GM13976 (cell line): ENCODE measurements around the gene MEA1.

ENCODE experiments used
- DNase-seq: peaks from one replicate; pipeline ENCODE4 v3.0.0; 2012; ENCODE audit warnings: low spot score
- in situ Hi-C: fragments of 300-500 bp; cut with MboI; formaldehyde crosslinking; loops from one replicate; pipeline ENCODE4 v1.12.0; 2022; ENCODE audit warnings: low sequenced_read_pairs, mixed read lengths, inconsistent platforms; ENCODE audit not compliant: unreplicated experiment
- TF ChIP-seq, protein P1 (sequence below): IDR thresholded peaks from 2 replicates; pipeline ENCODE4 v1.5.1; 2012; ENCODE audit warnings: borderline replicate concordance, mild to moderate bottlenecking; ENCODE audit not compliant: insufficient read depth; ENCODE audit errors: extremely low read depth, missing control alignments, control extremely low read depth

The MEA1 gene

DNA sequence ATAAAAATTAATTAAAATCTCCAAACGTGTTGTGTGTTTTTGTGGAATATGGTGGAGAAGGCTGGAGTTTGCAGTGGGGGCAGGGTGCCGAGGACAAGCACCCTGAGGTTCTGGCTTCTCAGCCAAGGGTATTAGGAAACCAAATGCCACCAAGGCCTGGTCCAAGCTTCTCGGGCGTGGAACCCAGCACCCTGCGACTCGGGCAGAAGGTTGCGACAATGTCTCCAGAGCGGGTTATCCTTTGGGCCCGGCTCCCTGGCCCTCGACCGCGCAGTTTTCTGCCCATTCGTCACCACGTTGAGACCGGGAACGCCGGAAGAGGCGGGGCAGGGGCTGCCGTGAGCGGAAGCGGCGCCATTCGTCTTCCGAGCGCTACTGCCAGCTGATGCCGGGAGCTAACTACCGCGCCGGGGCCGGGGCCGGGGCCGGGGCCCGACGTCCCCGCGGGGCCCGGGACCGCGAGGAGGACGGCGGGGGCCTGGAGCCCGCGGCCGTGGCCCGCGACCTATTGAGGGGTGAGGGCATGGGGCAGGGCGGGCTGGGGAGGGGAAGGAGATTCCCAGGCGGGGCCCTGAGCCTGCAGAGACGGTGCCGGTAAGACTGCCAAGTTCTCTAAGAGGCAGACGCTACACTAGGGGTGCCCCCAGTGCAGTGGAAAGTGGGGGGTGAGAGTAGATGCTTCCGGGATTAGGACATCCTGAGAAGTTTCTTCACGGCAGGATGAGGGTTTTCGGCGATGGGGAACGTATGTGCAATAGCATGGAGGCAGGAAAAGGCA, 7.7 kb upstream of the MEA1 start, which contains the start of gene RRP36:
Gene RRP36 (plus strand): TSS at position 354 of the 778 bp plus-strand sequence. CDS start 32 bp downstream, at position 386.
- peak; percentile 90 for DNase-seq
- TF ChIP-seq, protein P1, sequence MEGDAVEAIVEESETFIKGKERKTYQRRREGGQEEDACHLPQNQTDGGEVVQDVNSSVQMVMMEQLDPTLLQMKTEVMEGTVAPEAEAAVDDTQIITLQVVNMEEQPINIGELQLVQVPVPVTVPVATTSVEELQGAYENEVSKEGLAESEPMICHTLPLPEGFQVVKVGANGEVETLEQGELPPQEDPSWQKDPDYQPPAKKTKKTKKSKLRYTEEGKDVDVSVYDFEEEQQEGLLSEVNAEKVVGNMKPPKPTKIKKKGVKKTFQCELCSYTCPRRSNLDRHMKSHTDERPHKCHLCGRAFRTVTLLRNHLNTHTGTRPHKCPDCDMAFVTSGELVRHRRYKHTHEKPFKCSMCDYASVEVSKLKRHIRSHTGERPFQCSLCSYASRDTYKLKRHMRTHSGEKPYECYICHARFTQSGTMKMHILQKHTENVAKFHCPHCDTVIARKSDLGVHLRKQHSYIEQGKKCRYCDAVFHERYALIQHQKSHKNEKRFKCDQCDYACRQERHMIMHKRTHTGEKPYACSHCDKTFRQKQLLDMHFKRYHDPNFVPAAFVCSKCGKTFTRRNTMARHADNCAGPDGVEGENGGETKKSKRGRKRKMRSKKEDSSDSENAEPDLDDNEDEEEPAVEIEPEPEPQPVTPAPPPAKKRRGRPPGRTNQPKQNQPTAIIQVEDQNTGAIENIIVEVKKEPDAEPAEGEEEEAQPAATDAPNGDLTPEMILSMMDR, result no peak
- in situ Hi-C loops, result no loop called here

- TF ChIP-seq, protein P1, result no peak
- in situ Hi-C loops, result no loop called here
- DNase-seq, result no peak
Observed at GRCh38 chr6:43020847-43021246, 7.1 kb upstream of the MEA1 start.

DNA sequence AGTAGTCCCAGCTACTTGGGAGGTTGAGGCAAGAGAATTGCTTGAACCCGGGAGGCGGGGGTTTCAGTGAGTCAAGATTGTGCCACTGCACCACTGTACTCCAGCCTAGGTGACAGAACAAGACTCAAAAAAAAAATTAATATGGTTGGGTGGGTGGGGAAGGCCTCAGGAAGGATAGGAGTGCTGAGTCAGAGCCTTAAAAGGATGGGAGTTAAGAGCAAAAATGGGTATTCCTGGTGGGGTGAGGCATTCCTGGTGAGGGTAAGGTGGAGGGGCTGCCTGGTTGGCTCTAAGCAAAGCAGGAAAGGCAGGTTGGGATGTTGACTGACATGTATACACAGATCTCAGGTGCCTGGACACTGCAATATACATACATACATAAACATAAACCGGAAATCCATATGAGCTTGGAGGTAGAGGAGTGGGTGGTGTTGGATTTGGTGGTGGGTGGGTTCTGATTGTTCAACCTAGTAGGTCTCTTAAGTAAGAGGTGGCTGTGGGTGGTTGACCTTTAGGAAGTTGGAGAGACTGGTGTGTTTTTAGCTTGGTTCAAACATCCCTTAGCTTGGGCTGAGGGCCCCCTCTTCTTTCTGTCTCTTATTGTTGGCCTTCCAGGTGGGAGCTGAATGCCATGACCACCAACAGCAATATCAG, 6.4 kb upstream of the MEA1 start:
- in situ Hi-C loops, result no loop called here
- TF ChIP-seq, protein P1, result no peak

GRCh38 chr6:43019152-43019551, 5.4 kb upstream of the MEA1 start:
- TF ChIP-seq, protein P1, result no peak
- in situ Hi-C loops, result no loop called here
- no peak for DNase-seq

More for the DNA sequence above, 6.4 kb upstream of the MEA1 start:
- no peak for DNase-seq

- in situ Hi-C loops, result no loop called here
- no peak for DNase-seq
- TF ChIP-seq, protein P1, result no peak
Observed at GRCh38 chr6:43016943-43017334, 3.2 kb upstream of the MEA1 start.

- DNase-seq, result no peak
- in situ Hi-C loops, result no loop called here
- TF ChIP-seq, protein P1, result no peak
Observed at GRCh38 chr6:43016176-43016942, 2.6 kb upstream of the MEA1 start.
